GM19438 (cell line): Measurements from ENCODE around the gene NKX2-4.

Experiments
- ATAC-seq: cut with Tn5 transposase; IDR thresholded peaks from one replicate; pipeline ENCODE4 v1.9.1; 2021; ENCODE audit warnings: low read depth; ENCODE audit not compliant: unreplicated experiment

The NKX2-4 gene

GRCh38 chr20:21364413-21364812 lies 32.9 kb downstream of the NKX2-4 start:
- no peak for ATAC-seq

DNA sequence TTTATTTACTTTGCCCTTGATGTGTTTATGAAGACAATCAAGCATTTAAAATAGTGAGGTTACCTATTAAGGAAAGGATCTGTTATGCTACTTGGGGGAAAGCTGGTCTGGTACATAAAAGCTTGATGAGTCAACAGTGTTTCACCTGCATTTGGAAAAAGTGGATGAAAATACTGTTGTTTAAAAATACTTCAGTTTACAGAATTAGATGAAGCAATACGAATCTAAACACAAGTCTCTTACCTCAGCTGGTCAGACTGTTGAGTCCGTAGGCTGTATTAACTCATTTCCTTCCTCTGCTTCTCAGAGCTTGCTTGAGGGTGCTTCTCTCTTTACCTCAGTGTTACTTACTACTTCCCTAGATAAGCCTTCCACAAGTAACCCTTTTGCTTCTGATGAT lies 36.1 kb downstream of the NKX2-4 start:
- no peak for ATAC-seq

DNA sequence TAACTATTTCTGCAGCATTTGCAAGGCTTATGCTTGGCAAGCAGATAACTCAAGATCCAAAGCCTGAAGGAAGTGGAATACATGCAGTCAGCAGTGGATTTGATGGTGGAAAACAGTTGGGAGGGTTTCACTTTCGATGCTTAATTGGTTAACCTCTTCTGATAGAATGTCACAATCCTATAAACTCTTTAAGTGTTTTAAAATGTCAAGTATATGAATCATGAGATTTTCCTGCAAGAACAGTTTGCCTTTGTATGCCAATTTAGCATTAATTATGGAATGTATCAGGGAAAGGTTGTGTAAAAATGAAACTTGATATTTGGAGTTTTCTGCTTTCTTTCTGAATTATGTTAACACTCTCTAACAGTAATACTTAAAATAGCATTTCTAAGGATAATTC lies 36.6 kb downstream of the NKX2-4 start:
- ATAC-seq = no peak

- no peak for ATAC-seq
Measured at GRCh38 chr20:21358737-21359136, 38.6 kb downstream of the NKX2-4 start.

- no peak for ATAC-seq
Measured at GRCh38 chr20:21357844-21358243, 39.5 kb downstream of the NKX2-4 start.

DNA sequence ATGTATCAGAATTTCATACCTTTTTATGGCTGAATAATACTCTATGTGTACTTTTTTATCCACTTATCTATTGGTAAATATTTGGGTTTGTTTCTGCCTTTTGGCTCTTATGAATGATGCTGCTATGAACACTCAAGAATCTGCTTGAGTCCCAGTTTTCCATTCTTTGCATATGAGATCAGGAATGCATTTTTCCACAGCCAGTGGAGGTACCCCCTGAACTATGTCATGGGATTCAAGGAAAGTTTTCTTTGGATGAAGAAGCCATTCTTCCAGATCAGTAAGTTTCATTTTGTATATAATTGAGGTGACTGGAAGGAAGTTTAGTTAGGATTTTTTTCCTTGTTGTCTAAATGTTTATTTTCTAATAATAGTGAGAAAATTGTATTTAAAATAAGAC lies 40.9 kb downstream of the NKX2-4 start:
- ATAC-seq = no peak

GRCh38 chr20:21355981-21356380 lies 41.3 kb downstream of the NKX2-4 start:
- ATAC-seq = no peak

- no peak for ATAC-seq
Measured at GRCh38 chr20:21353236-21353635, 44.1 kb downstream of the NKX2-4 start.

- ATAC-seq = no peak
Measured at GRCh38 chr20:21352703-21353102, 44.6 kb downstream of the NKX2-4 start.
